ENCODE data around the gene ANGPTL2.

ANGPTL2 gene

DNA sequence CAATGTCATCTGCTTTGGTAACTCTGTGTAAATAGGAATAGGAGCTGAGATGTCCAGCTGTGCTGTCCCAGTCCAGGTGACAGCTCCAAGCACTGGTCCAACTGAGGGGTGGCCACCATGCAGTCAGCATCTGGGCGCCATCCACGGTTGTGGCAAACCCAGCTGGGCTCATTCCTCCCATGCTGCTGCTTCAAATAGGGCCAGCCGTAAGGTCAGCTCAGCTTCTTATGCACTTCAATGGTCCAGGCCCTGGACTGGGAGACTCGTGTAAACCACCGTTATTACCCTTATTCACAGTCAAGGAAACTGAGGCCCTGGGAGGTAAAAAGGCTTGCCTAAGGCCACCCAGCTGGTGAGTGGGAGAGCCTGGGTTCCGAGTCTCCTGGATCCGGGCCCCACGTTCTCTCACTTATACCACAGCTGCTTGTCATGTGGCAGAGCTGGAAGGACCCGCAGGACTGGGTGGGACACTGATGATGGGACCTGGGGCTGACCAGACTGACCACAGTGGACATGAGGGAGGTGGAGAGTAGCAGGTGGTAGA is 38.7 kb upstream of the ANGPTL2 start:
- H3K4me1 ChIP-seq (ENCODE audit: insufficient read depth, low read length): no peaks in the 10 kb centered on the region
- no peaks in the 10 kb centered on the region for H3K9me3 ChIP-seq (ENCODE audit: insufficient read depth, low read length, severe bottlenecking)
- no peak overlapping the region for H3K4me3 ChIP-seq (ENCODE audit: low read depth in 1 of 2, low read length in 2 of 2)
- H3K9ac ChIP-seq (ENCODE audit: low read depth, low read length): no peak overlapping the region
- H4K20me1 ChIP-seq (ENCODE audit: insufficient read depth, low read length): no peaks in the 10 kb centered on the region
- peaks cover 12% of the 10 kb centered on the region for H3K27me3 ChIP-seq (ENCODE audit: insufficient read depth, low read length, poor library complexity)
- ATAC-seq (ENCODE audit: insufficient read depth, low read depth) (no peak), DNase-seq (no peak)
- TF ChIP-seq, protein P1, sequence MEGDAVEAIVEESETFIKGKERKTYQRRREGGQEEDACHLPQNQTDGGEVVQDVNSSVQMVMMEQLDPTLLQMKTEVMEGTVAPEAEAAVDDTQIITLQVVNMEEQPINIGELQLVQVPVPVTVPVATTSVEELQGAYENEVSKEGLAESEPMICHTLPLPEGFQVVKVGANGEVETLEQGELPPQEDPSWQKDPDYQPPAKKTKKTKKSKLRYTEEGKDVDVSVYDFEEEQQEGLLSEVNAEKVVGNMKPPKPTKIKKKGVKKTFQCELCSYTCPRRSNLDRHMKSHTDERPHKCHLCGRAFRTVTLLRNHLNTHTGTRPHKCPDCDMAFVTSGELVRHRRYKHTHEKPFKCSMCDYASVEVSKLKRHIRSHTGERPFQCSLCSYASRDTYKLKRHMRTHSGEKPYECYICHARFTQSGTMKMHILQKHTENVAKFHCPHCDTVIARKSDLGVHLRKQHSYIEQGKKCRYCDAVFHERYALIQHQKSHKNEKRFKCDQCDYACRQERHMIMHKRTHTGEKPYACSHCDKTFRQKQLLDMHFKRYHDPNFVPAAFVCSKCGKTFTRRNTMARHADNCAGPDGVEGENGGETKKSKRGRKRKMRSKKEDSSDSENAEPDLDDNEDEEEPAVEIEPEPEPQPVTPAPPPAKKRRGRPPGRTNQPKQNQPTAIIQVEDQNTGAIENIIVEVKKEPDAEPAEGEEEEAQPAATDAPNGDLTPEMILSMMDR (IDR thresholded peaks at IDR 0.05; ENCODE audit: borderline replicate concordance, extremely low read depth, low read length, poor library complexity, severe bottlenecking): no peak
- TF ChIP-seq EZH2 (IDR thresholded peaks at IDR 0.05; ENCODE audit: borderline replicate concordance, low read depth, low read length, severe bottlenecking): no peak
- no peaks in the 10 kb centered on the region for H3K36me3 ChIP-seq (ENCODE audit: insufficient read depth, low read length)
- no peak overlapping the region for H3K4me2 ChIP-seq (ENCODE audit: insufficient read depth, low read length)
- H2AFZ ChIP-seq (ENCODE audit: low read depth, low read length): no peak overlapping the region
- no peaks in the 10 kb centered on the region for H3K79me2 ChIP-seq (ENCODE audit: insufficient read depth, low read length)
- no peak overlapping the region for H3K27ac ChIP-seq (ENCODE audit: low read length)

DNA sequence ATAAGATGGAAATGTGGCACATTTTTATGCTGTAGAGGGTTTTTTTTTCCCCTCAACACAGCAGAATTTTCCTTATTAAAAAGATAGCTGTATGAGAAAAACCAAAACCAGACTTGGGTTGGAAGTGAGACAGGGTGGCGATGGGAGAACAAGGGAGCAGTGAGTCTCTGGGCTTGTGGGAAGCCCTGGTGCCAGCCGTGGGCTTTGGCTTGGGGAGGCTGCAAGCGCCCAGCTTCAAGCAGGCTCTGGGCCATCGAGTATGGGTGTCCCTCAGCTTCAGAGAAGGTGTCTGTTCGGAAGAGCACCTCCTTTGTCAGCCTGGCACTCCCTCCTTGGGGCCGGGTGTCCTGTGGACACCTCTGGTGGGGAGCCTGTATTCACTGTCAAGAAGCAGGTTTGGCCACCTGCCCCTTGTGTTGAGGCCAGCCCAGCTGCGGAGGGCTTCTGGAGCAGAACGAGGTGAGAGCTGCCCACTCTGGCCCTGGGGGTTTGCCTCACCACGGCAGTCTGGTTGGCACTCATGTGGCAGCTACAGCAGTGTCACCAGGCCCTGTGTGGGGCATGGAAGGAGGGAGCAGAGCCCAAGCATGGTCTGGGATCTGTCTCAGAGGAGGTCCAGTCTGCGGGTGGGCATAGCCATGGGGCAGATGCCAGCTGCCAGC is 37.6 kb upstream of the ANGPTL2 start:
- Histone ChIP-seq H2AFZ (ENCODE audit: low read depth, low read length) (no peak overlapping the region), H3K4me2 (ENCODE audit: insufficient read depth, low read length) (no peak overlapping the region), H3K79me2 (ENCODE audit: insufficient read depth, low read length) (no peaks in the 10 kb centered on the region), H3K9ac (ENCODE audit: low read depth, low read length) (no peak overlapping the region), H3K4me1 (ENCODE audit: insufficient read depth, low read length) (no peaks in the 10 kb centered on the region), H3K4me3 (ENCODE audit: low read depth in 1 of 2, low read length in 2 of 2) (no peak overlapping the region), H4K20me1 (ENCODE audit: insufficient read depth, low read length) (no peaks in the 10 kb centered on the region), H3K36me3 (ENCODE audit: insufficient read depth, low read length) (no peaks in the 10 kb centered on the region), H3K27me3 (ENCODE audit: insufficient read depth, low read length, poor library complexity) (peaks cover 11% of the 10 kb centered on the region), H3K9me3 (ENCODE audit: insufficient read depth, low read length, severe bottlenecking) (no peaks in the 10 kb centered on the region), H3K27ac (ENCODE audit: low read length) (no peak overlapping the region)
- TF ChIP-seq, protein P1 (IDR thresholded peaks at IDR 0.05; ENCODE audit: borderline replicate concordance, extremely low read depth, low read length, poor library complexity, severe bottlenecking): no peak
- no peak for TF ChIP-seq EZH2 (IDR thresholded peaks at IDR 0.05; ENCODE audit: borderline replicate concordance, low read depth, low read length, severe bottlenecking)
- no peak for DNase-seq
- no peak for ATAC-seq (ENCODE audit: insufficient read depth, low read depth)

DNA sequence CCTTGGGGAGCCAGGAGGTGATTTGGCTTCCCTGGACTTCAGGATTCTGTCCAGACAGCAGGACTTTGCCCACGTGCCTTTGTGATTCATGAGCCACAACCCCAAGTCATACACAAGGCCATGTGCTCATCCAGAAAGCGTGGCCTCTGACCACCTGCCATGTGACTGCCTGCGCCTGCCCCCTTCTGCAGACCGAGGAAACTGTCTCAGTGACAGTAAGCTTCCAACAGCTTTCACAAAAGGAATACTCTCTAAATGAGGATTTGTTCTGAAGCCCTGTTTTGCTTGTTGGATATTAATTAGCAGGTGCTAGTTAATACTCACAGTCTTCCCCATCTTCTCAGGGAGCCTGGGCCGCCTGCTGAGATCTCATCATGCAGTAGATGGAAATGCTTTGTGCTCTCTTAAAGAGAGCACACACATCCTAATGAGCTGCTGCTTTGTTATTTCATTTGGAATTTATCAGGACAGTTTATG is 36.9 kb upstream of the ANGPTL2 start:
- Histone ChIP-seq H3K4me1 (ENCODE audit: insufficient read depth, low read length) (no peaks in the 10 kb centered on the region), H3K36me3 (ENCODE audit: insufficient read depth, low read length) (no peaks in the 10 kb centered on the region), H3K4me2 (ENCODE audit: insufficient read depth, low read length) (no peak overlapping the region), H3K9ac (ENCODE audit: low read depth, low read length) (no peak overlapping the region), H3K4me3 (ENCODE audit: low read depth in 1 of 2, low read length in 2 of 2) (no peak overlapping the region), H3K79me2 (ENCODE audit: insufficient read depth, low read length) (no peaks in the 10 kb centered on the region), H2AFZ (ENCODE audit: low read depth, low read length) (no peak overlapping the region), H3K27ac (ENCODE audit: low read length) (no peak overlapping the region), H4K20me1 (ENCODE audit: insufficient read depth, low read length) (no peaks in the 10 kb centered on the region), H3K9me3 (ENCODE audit: insufficient read depth, low read length, severe bottlenecking) (no peaks in the 10 kb centered on the region), H3K27me3 (ENCODE audit: insufficient read depth, low read length, poor library complexity) (peaks cover 10% of the 10 kb centered on the region)
- DNase-seq (no peak), ATAC-seq (ENCODE audit: insufficient read depth, low read depth) (no peak)
- TF ChIP-seq, protein P1 (IDR thresholded peaks at IDR 0.05; ENCODE audit: borderline replicate concordance, extremely low read depth, low read length, poor library complexity, severe bottlenecking): no peak

Data from DND-41 (cell line).